Heart left ventricle (tissue), 13 donors: Measurements from ENCODE around the gene SEC31A.

ENCODE experiments used
- CTCF ChIP-seq, 12 donors: fragments of 200-600 bp; sonication (generic) in 4 of 12; IDR thresholded peaks; one replicate each; pipeline versions ENCODE4 v1.5.0 to v1.8.0; 2018 to 2022; ENCODE audit warnings: antibody characterized with exemption in 12 of 12, mild to moderate bottlenecking in 5 of 12
- POLR2A ChIP-seq, 2 donors: fragments of 450-650 bp; IDR thresholded peaks; one replicate each; pipeline ENCODE4 v1.6.1; 2017; ENCODE audit warnings: antibody characterized with exemption in 2 of 2, mild to moderate bottlenecking in 2 of 2, moderate library complexity in 2 of 2
- donor health status: ischemic (EF 13 %, LVEDD 7.1; RV severe dilation, severe dysfunction).
- donor health status: DM: no; HTN: yes; CAD: no.
- donor health status: DM: no; HTN: no; CAD: no.
- donor health status: ischemic (EF 25% LVEDD 6.9; RV normal size, moderate dysfunction).
- donor health status: ischemic (EF 25% LVEDD 5.7; RV mildly dilated, moderate dysfunction).
- donor health status: ischemic (EF 35%, LVEDD 5.7; RV mildly dilated, moderate dysfunction).
- donor health status: nonischemic (EF 11% LVEDD 7.7; RV severe dilation, severe dysfunction).
- donor health status: DM: yes; HTN: yes; CAD: no.
- donor health status: PGD.
- donor health status: ischemic (EF 29% LVEDD 5.4; RV normal size, mild dysfunction).
- donor health status: nonischemic (EF 23%, LVEDD 6.1; RV moderate dilation, normal function).

GRCh38 chr4:82886147-82886942 is 4.6 kb downstream of the SEC31A start:
- TF ChIP-seq POLR2A (IDR thresholded peaks at IDR 0.05) (no peak), CTCF (IDR thresholded peaks at IDR 0.05) (no peak)
